HG02943 (cell line): Measurements from ENCODE around the gene PCARE.
"Not testable (repeated sequence)": the region's sequence is repeated elsewhere in the genome, so short reads cannot be mapped to it uniquely, and the experiment has no call there.

Experiments
- ATAC-seq: cut with Tn5 transposase; IDR thresholded peaks from one replicate; pipeline ENCODE4 v1.9.1; 2021; ENCODE audit warnings: mild to moderate bottlenecking, low read depth, moderate library complexity; ENCODE audit not compliant: unreplicated experiment

PCARE gene

GRCh38 chr2:29074411-29074810 lies at the start of gene PCARE:
Gene PCARE, minus strand, starts transcription at chr2:29074523. Its CDS starts 262 bp downstream, at chr2:29074261.
- ATAC-seq = no peak

GRCh38 chr2:29123617-29124349 lies 49.5 kb upstream of the PCARE start:
- ATAC-seq = no peak

- ATAC-seq = no peak
Observed at GRCh38 chr2:29120846-29121245, 46.5 kb upstream of the PCARE start.

- ATAC-seq = no peak
Observed at GRCh38 chr2:29119211-29119610, 44.9 kb upstream of the PCARE start.

GRCh38 chr2:29117636-29118303 lies 43.4 kb upstream of the PCARE start:
- ATAC-seq = no peak

GRCh38 chr2:29115797-29116781 lies 41.8 kb upstream of the PCARE start:
- no peak for ATAC-seq

GRCh38 chr2:29114946-29115609 lies 40.8 kb upstream of the PCARE start, which contains the start of gene CLIP4:
Gene CLIP4, plus strand, starts transcription at chr2:29115415. Its CDS starts 5,974 bp downstream, at chr2:29121389.
- no peak for ATAC-seq

- no peak for ATAC-seq
Observed at GRCh38 chr2:29114586-29114945, 40.2 kb upstream of the PCARE start.

GRCh38 chr2:29113891-29114321 lies 39.6 kb upstream of the PCARE start:
- no peak for ATAC-seq

- no peak for ATAC-seq
Observed at GRCh38 chr2:29113027-29113686, 38.8 kb upstream of the PCARE start.

GRCh38 chr2:29112379-29112778 lies 38.1 kb upstream of the PCARE start:
- ATAC-seq = no peak

- no peak for ATAC-seq
Observed at GRCh38 chr2:29110916-29111535, 36.7 kb upstream of the PCARE start.

GRCh38 chr2:29109246-29109645 lies 34.9 kb upstream of the PCARE start:
- ATAC-seq = no peak

- ATAC-seq = no peak
Observed at GRCh38 chr2:29108225-29108624, 33.9 kb upstream of the PCARE start.

- not testable (repeated sequence) for ATAC-seq
Observed at GRCh38 chr2:29107547-29107946, 33.2 kb upstream of the PCARE start.

- ATAC-seq = no peak
Observed at GRCh38 chr2:29106980-29107388, 32.7 kb upstream of the PCARE start.

GRCh38 chr2:29106256-29106655 lies 31.9 kb upstream of the PCARE start:
- no peak for ATAC-seq

GRCh38 chr2:29105375-29105774 lies 31.1 kb upstream of the PCARE start:
- no peak for ATAC-seq

- ATAC-seq = no peak
Observed at GRCh38 chr2:29104688-29105087, 30.4 kb upstream of the PCARE start.
